Body of pancreas (tissue), 4 donors: Measurements from ENCODE around the gene ACKR1. TPM values are rescaled to one million over a fixed set of nuclear protein-coding genes. Genes with fewer than 3 reads are reported as not detected.

Source experiments
- ATAC-seq: fragments of 150-250 bp; one replicate; pipeline ENCODE4 v1.9.1; 2016
- DNase-seq, 4 donors: peaks; one replicate each; pipeline ENCODE4 v3.0.0-alpha.2; 2019
- H3K27ac ChIP-seq, 4 donors: fragments of 200-600 bp; sonication (generic); 1 replicate in 3 of 4; 2 replicates in 1 of 4; pipeline versions ENCODE4 v1.5.1 to v1.6.1; 2016 to 2019; ENCODE audit warnings: mild to moderate bottlenecking in 1 of 4, mixed read lengths in 1 of 4, moderate library complexity in 1 of 4
- H3K27me3 ChIP-seq, 2 donors: fragments of 200-600 bp; sonication (generic); one replicate each; pipeline ENCODE4 v1.6.0; 2016; ENCODE audit warnings: mild to moderate bottlenecking in 1 of 2
- H3K36me3 ChIP-seq, 2 donors: fragments of 200-600 bp; sonication (generic); replicated peaks in 1 of 2; 2 replicates each; pipeline ENCODE4 v1.5.1; 2016; ENCODE audit warnings: low read depth in 2 of 2; ENCODE audit not compliant: insufficient read depth in 1 of 2
- H3K4me1 ChIP-seq: fragments of 200-600 bp; sonication (generic); one replicate; pipeline ENCODE4 v1.6.0; 2016
- H3K4me3 ChIP-seq, 2 donors: fragments of 200-600 bp; sonication (generic); 1 replicate in 1 of 2; 2 replicates in 1 of 2; pipeline ENCODE4 v1.5.1; 2016 to 2019
- H3K9me3 ChIP-seq, 3 donors: fragments of 200-600 bp; sonication (generic); 1 replicate in 2 of 3; 2 replicates in 1 of 3; pipeline ENCODE4 v1.5.1; 2016
- CTCF ChIP-seq, 7 experiments: fragments of 450-650 bp in 4 of 7; fragments of 200-600 bp in 3 of 7; sonication (generic) in 3 of 7; IDR thresholded peaks; one replicate each; pipeline ENCODE4 v1.5.1; 2016 to 2019; ENCODE audit warnings: antibody characterized with exemption in 7 of 7
- POLR2A ChIP-seq, 3 donors: fragments of 450-650 bp; IDR thresholded peaks; one replicate each; pipeline ENCODE4 v1.6.1; 2016; ENCODE audit warnings: antibody characterized with exemption in 3 of 3, mild to moderate bottlenecking in 2 of 3
- WGBS, 2 donors: methylation state at CpG; one replicate each; pipeline ENCODE4 v1.1.5; 2017; 5-methylcytosine and 5-hydroxymethylcytosine counted together
- intact Hi-C: fragments of 100-400 bp; cut with DNase I; formaldehyde crosslinking; loops from one replicate; pipeline ENCODE4 v1.15.1; 2023
- total RNA-seq, 2 donors: library from RNA; depleted of rRNA; stranded (reverse); fragments of >200 nt; gene quantifications; one replicate each; pipeline ENCODE4 v1.1.0, GENCODE V29; 2016

The ACKR1 gene
- total RNA-seq, 2 donors from 2014 or later = 17.5 to 23.6 TPM

- no peaks in the 10 kb centered on the region for H3K4me1 ChIP-seq
- no peaks in the 10 kb centered on the region for H3K9me3 ChIP-seq
- intact Hi-C loops = no loop called here
- WGBS, 2 donors = 29 to 47% methylated on average over 5 of the region's 5 CpGs
- ATAC-seq = no peak
- H3K27ac ChIP-seq = no peak overlapping the region
- no peak for TF ChIP-seq CTCF (IDR thresholded peaks at IDR 0.05)
- TF ChIP-seq POLR2A (IDR thresholded peaks at IDR 0.05) = no peak
- H3K27me3 ChIP-seq = no peaks in the 10 kb centered on the region
- H3K36me3 ChIP-seq = no peaks in the 10 kb centered on the region
- DNase-seq = no peak
- no peak overlapping the region for H3K4me3 ChIP-seq
Measured at GRCh38 chr1:159201642-159202041, 3.0 kb upstream of the ACKR1 start.

GRCh38 chr1:159203610-159204009 lies 1.1 kb upstream of the ACKR1 start:
- Histone ChIP-seq H3K27ac (no peak overlapping the region), H3K36me3 (no peaks in the 10 kb centered on the region), H3K4me3 (no peak overlapping the region), H3K4me1 (no peaks in the 10 kb centered on the region), H3K9me3 (no peaks in the 10 kb centered on the region), H3K27me3 (no peaks in the 10 kb centered on the region)
- TF ChIP-seq POLR2A (IDR thresholded peaks at IDR 0.05) (no peak), CTCF (IDR thresholded peaks at IDR 0.05) (no peak)
- DNase-seq = no peak
- ATAC-seq = no peak
- WGBS, 2 donors = 45 to 57% methylated on average over 6 of the region's 6 CpGs
- intact Hi-C loops = no loop called here

- intact Hi-C loops = no loop called here
- no peak for DNase-seq
- Histone ChIP-seq H3K36me3 (no peaks in the 10 kb centered on the region), H3K9me3 (no peaks in the 10 kb centered on the region), H3K4me1 (no peaks in the 10 kb centered on the region), H3K4me3 (no peak overlapping the region), H3K27ac (no peak overlapping the region), H3K27me3 (no peaks in the 10 kb centered on the region)
- ATAC-seq = no peak
- no peak for TF ChIP-seq CTCF (IDR thresholded peaks at IDR 0.05)
- TF ChIP-seq POLR2A (IDR thresholded peaks at IDR 0.05) = no peak
- 33 to 44% methylated on average over 6 of the region's 6 CpGs for WGBS, 2 donors
Measured at GRCh38 chr1:159205225-159205624, 550 bp downstream of the ACKR1 start.

GRCh38 chr1:159206110-159206509 lies 1.4 kb downstream of the ACKR1 start:
- Histone ChIP-seq H3K27me3 (peaks cover 0 to 9% of the 10 kb centered on the region in 2 donors), H3K27ac (no peak overlapping the region), H3K4me1 (no peaks in the 10 kb centered on the region), H3K4me3 (no peak overlapping the region), H3K9me3 (no peaks in the 10 kb centered on the region), H3K36me3 (no peaks in the 10 kb centered on the region)
- ATAC-seq = no peak
- no peak for DNase-seq
- no peak for TF ChIP-seq CTCF (IDR thresholded peaks at IDR 0.05)
- no peak for TF ChIP-seq POLR2A (IDR thresholded peaks at IDR 0.05)
- intact Hi-C loops = no loop called here
- 72 to 81% methylated on average over 3 to 4 of the region's 4 CpGs for WGBS, 2 donors

- intact Hi-C loops = no loop called here
- WGBS, 2 donors = 58 to 64% methylated on average over 5 of the region's 5 CpGs
- no peak overlapping the region for H3K4me3 ChIP-seq
Measured at GRCh38 chr1:159207080-159207479, 2.4 kb downstream of the ACKR1 start.

More at GRCh38 chr1:159207080-159207479, 2.4 kb downstream of the ACKR1 start:
- TF ChIP-seq POLR2A (IDR thresholded peaks at IDR 0.05) = no peak
- TF ChIP-seq CTCF (IDR thresholded peaks at IDR 0.05) = no peak
- ATAC-seq (no peak), DNase-seq (no peak)
- peaks cover 0 to 12% of the 10 kb centered on the region in 2 donors for H3K27me3 ChIP-seq
- H3K9me3 ChIP-seq = no peaks in the 10 kb centered on the region
- no peaks in the 10 kb centered on the region for H3K36me3 ChIP-seq
- no peaks in the 10 kb centered on the region for H3K4me1 ChIP-seq
- no peak overlapping the region for H3K27ac ChIP-seq
